HCT116 (cell line): ENCODE data around the gene NDST3.

Experiments
- POLR2A ChIP-seq: IDR thresholded peaks from 2 replicates; pipeline ENCODE4 v1.7.0; 2011; ENCODE audit warnings: borderline replicate concordance; ENCODE audit not compliant: insufficient read depth, insufficient read length; ENCODE audit errors: extremely low read depth
- POLR2AphosphoS5 ChIP-seq: IDR thresholded peaks from 2 replicates; pipeline ENCODE4 v1.6.1; 2011; ENCODE audit warnings: mild to moderate bottlenecking, low read depth, low read length, moderate library complexity
- SP1 ChIP-seq: IDR thresholded peaks from 2 replicates; pipeline ENCODE4 v1.6.1; 2012; ENCODE audit warnings: low read depth
- TF ChIP-seq, protein P1 (sequence below), 3 experiments: fragments of 200-600 bp in 1 of 3; sonication (generic) in 1 of 3; IDR thresholded peaks in 2 of 3; conservative IDR thresholded peaks in 1 of 3; 2 replicates each; pipeline ENCODE4 v1.5.1; 2012 to 2017; ENCODE audit warnings: low read depth in 2 of 3, low read length in 2 of 3, antibody characterized with exemption in 1 of 3, borderline replicate concordance in 1 of 3, control low read depth in 1 of 3, mild to moderate bottlenecking in 1 of 3, mixed read lengths in 1 of 3, mixed run types in 1 of 3, moderate library complexity in 1 of 3; ENCODE audit not compliant: insufficient read depth in 1 of 3

DNA sequence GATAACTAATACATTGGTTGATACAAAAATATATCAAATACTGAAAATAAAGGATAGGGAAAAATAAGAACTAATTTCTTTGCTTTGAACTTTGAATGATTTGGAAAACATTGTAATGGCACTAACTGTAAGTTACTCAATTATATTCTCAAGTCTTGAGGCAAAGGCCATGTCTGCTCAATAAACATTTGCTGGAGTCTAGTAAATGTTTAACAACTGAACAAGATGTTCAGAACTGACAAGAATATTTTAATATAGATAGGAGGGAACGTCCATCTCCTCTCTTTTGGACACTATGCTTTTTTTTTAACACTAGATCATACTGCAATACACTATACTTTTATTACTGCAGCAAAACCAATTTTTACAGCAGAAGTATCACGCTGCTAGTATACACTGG, 242.3 kb downstream of the NDST3 start:
- TF ChIP-seq, protein P1, sequence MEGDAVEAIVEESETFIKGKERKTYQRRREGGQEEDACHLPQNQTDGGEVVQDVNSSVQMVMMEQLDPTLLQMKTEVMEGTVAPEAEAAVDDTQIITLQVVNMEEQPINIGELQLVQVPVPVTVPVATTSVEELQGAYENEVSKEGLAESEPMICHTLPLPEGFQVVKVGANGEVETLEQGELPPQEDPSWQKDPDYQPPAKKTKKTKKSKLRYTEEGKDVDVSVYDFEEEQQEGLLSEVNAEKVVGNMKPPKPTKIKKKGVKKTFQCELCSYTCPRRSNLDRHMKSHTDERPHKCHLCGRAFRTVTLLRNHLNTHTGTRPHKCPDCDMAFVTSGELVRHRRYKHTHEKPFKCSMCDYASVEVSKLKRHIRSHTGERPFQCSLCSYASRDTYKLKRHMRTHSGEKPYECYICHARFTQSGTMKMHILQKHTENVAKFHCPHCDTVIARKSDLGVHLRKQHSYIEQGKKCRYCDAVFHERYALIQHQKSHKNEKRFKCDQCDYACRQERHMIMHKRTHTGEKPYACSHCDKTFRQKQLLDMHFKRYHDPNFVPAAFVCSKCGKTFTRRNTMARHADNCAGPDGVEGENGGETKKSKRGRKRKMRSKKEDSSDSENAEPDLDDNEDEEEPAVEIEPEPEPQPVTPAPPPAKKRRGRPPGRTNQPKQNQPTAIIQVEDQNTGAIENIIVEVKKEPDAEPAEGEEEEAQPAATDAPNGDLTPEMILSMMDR (IDR thresholded peaks at IDR 0.05 in 2 of 3, conservative IDR thresholded peaks at IDR 0.05 in 1 of 3; ENCODE audit: borderline replicate concordance in 1 of 3, insufficient read depth in 1 of 3, low read depth in 2 of 3, low read length in 2 of 3): no peak
- TF ChIP-seq POLR2AphosphoS5: no peak
- TF ChIP-seq POLR2A: no peak
- TF ChIP-seq SP1: no peak
